HG02763 (cell line): Measurements from ENCODE around the gene OTOP3.
"Not testable (repeated sequence)": the region's sequence is repeated elsewhere in the genome, so short reads cannot be mapped to it uniquely, and the experiment has no call there.

Source experiments
- ATAC-seq: cut with Tn5 transposase; IDR thresholded peaks from one replicate; pipeline ENCODE4 v1.9.1; 2021; ENCODE audit warnings: mild to moderate bottlenecking, moderate library complexity; ENCODE audit not compliant: unreplicated experiment

OTOP3 gene

GRCh38 chr17:74957935-74958740 lies 22.4 kb downstream of the OTOP3 start:
- ATAC-seq: no peak

- ATAC-seq: no peak
Observed at GRCh38 chr17:74959826-74960515, 24.3 kb downstream of the OTOP3 start.

DNA sequence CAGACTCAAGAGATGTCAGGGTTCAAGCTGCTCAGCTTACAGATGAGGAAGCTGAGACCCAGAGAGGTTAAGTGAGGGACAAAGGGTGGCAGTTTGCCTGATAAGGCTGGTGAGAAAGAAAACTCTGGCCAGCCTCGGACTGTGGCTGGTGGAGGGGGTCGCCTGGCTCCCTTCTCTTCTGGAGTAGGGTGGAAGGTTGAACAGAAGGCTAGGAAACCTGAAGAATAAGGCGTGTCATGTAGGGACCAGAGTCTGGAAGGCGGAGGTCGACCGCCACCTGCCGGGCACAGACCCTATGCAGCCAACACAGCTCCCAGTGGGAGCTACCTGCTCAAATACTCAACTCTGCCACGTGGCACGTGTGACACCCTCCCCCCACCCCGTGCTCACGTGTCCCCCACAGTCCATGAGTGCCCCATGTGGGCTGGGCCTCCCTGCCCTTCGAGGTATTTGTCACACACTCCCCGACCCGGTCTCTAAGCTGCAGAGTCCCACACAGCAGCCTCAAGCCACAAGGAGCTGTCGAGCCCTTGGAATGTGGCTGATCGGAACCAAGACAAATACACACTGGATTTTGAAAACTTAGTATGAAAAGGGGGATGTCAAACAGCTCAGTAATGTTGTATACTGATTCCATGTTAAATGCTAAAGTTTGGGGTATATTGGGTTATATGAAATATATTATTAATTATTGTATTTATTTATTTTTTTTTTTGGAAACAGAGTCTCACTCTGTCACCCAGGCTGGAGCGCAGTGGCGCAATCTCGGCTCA lies 25.1 kb downstream of the OTOP3 start:
- no peak for ATAC-seq

DNA sequence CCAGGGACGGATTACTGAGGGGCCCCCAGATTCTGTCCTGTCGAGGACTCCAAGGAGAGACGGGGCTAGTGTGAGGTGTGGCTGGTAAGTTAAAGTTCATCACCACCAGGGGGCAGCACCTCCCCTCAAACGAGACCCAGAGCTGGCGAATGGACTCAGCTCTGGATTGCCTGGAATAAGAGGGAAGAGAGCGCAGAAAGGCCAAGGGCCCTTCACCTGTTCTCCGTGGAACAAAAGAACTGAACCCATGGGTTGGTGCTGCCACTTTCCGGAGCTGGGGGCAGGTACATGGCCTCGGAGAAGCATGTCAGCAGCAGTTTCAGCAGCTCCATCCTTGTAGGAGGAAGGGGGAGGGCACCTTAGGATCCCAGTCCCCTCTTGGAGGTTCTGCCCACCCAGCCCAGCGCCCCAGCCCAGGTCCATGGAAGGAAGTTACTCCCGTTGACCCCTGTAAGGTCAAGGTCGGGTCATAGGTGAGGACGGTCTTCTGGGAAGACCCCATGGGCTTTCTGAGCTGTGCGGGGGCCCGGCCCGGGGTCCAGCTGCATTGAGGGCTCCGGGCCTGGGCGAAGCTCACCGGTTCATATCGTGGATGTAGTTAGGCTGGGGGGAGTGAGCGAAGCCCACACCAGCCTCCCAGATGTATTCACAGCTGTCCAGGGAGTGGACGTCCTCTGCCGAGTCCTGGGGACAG lies 26.1 kb downstream of the OTOP3 start:
- no peak for ATAC-seq

GRCh38 chr17:74962622-74963394 lies 27.1 kb downstream of the OTOP3 start:
- ATAC-seq: no peak

DNA sequence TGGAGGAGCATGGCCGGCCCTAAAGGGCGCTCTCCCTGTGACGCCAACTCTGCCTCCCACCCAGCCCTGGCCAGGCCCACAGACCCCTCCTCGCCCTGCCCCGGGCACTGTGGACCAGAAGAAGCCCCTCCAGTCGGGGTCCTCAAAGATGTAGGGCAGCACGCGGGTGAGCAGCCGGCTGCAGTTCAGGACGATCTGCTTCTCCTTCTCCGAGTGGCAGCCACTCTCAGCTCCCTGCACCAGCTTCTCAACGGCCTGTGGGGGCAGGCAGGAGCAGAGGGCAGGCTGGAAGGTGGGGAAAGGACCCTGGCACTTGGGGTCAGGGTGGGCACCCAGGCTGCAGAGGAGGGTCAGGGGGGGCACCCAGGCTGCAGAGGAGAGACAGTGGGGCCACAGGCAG lies 28.0 kb downstream of the OTOP3 start:
- no peak for ATAC-seq

- ATAC-seq: no peak
Observed at GRCh38 chr17:74964246-74964761, 28.6 kb downstream of the OTOP3 start.

DNA sequence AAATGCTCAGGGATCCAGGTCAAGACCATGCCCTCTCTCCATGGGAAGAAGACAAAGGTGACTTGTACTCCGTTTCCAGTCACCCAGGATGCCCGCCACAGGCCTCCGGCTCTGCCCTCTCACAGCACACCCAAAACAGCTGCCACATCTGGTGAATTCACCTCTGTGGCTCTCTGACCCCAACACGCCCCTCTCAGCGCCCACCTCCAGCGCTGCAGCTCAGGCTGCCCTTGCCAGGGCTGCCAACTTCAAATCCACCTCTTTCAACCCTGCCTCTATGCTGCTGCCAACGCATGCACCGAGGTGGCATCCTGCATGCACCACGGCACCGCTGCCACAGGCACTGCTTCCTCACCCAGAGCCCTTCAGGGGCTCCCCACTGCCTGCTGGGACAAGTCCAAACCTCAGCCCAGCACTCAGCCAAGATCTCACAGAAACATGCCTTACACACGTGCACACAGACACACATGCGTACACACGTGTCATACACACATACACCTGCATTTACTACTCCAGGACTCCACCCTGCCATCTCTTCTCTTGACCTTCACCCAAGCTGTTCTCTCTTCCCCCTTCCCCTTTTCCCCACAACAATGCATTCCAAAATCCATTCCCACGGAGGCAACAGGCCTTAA lies 29.4 kb downstream of the OTOP3 start:
- ATAC-seq: no peak

DNA sequence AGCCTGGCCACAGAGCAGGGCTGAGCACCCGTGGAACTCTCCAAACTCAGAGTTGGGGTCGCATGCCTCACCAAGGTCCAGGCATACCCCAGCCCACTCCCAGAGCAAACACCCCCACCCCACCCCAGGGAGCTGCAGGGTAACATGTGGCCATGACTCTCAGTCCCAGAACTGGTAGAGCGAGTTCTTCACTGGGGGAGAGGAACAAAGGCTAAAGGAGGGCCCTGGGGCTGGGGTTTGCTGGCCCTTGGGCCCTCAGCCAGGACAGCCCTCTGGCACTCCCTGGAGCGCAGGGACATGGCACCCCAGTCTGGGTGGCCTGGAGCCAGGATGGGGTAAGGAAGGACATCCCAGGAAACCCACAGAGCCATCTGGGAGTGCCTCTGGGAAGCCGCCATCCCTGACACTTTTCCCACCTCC lies 32.7 kb downstream of the OTOP3 start:
- ATAC-seq: no peak

DNA sequence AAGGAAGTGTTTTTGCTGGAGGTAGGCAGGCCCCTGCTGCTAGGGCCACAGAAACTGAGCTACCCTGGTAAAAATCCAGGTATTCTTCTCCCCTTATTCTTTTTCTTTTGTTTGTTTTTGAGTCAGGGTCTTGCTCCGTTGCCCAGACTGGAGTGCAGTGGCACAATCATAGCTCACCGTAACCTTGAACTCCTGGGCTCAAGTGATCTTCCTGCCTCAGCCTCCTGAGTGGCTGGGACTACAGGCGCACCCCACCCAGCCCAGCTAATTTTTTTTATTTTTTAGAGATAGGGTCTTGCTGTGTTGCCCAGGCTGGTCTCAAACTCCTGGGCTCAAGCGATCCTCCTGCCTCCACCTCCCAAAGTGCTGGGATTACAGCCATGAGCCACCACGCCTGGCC lies 33.8 kb downstream of the OTOP3 start:
- ATAC-seq: not testable (repeated sequence)

DNA sequence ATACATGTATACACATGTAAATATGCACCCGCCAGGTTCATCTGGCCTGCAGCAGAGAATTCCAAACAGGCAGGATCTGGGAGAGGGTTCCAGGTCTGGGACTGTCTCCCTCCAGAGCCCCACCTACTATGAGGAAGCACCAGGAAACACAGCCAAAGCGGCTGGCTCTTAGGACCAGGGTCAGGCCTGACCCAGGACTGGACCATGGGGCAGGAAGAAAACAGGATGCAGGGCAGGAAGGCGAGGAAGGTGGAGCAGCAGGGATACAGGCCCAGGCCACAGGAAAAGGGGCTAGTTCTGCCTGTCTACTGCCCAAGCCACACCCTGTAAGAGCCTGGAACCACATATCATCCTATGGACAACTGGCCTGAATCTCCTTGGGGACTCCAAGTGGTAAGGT lies 34.7 kb downstream of the OTOP3 start:
- ATAC-seq: no peak

DNA sequence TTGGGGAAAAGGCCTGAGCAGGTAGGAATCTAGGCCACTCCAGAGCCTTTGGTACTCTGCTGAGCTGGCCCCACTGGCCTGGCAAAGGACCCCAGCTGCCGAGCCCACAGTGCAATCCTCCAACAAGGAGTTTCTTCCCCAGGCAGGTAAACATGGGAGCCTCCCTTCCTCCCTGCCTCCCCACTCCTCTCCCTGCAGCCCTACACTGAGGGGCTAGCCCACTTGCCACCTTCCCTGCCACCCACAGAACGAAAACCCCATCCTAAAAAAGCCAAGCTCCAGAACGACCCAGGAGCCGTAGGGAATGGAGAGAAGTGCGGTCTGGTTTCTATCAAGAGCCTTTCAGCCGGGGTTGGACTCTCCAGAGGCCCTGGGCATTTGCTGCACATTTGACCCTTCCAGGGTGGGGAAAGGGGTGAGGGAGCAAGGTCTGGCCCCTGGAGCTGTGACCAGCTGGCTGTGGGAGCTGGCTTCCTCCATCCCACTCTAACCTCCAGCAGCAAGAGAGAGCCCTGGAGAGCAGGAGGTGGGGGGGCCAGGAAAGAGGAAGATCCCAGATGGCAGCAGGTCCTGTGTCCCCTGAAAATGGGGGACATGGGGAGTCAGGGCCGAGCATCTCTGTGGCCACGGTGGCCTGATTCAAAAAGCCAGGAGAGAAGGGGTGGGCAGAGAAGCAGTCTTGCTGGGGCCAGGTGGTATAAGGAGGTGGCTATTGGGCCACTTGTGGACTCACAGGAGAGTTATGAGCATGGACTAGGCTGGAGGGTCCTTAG lies 35.6 kb downstream of the OTOP3 start:
- ATAC-seq: no peak

GRCh38 chr17:74971842-74972106 lies 36.1 kb downstream of the OTOP3 start:
- no peak for ATAC-seq

- no peak for ATAC-seq
Observed at GRCh38 chr17:74972107-74972972, 36.6 kb downstream of the OTOP3 start, which contains the start of gene HID1. Gene HID1, minus strand, starts transcription at chr17:74972759. Its CDS starts 103 bp downstream, at chr17:74972656.

DNA sequence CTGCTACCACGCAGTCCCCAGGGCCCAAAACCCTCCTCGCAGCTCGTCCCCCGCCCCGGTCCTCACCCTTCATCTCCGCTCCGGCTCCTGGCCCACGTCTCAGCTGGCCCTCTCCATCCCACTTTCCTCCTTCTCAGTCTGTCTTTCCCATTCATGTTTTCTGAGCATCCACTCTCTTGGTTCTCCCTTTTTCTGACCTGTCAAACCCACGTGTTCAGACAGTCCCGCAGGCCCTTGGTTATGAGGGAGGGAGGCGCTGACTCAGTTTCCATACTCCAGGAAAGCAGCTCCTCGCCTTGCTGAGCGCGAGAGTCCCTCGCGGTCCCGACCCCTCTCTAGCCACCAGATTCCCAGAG lies 37.3 kb downstream of the OTOP3 start:
- ATAC-seq: no peak

GRCh38 chr17:74975943-74976342 lies 40.2 kb downstream of the OTOP3 start:
- no peak for ATAC-seq

DNA sequence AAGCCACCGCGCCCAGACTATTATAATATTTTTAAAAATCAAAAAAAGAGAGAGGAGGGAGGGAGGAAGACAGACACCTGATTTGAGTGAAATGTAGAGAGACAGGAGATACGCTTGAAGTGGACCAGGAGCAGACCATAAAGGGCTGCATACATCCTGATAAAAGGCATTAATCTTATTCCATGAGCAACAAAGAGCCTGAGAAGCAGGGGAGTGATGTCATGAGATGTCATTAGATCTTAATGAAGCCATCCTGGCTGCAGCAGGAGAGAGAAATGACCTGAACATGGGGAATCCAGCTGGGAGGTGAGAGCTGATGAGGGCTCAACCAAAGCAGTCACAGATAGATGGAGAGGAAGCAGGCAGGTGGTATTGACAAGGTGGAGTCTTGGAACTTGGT lies 42.1 kb downstream of the OTOP3 start:
- ATAC-seq: no peak

DNA sequence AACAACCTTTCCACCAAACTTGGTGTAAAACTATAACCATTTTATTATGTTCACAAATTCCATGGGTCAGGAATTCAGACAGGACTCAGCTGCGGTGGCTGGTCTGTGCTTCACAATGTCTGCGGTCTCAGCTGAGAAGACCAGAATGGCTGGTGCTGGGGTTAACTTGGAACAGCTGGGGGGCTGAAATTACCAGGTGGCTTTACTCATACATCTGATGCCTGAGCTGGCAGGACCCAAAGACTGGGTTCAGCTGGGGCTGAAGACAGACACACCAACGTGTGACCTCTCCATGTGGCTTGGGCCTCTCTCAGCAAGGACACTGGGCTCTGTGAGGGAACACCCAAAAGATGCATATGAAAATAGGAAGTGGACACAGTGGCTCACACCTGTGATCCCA lies 42.5 kb downstream of the OTOP3 start:
- ATAC-seq: no peak
